TTC549 (cell line): Measurements from ENCODE around the gene TNFRSF9.
"Not testable (repeated sequence)": the region's sequence is repeated elsewhere in the genome, so short reads cannot be mapped to it uniquely, and the experiment has no call there.

Source experiments
- FAIRE-seq: peaks from 2 replicates; lab custom pipeline; 2012; peaks lifted over from hg19 to GRCh38; lab: Jason Lieb, UNC

The TNFRSF9 gene

GRCh38 chr1:7960867-7961215, 20.2 kb upstream of the TNFRSF9 start:
- FAIRE-seq, result no peak

GRCh38 chr1:7960165-7960564, 19.5 kb upstream of the TNFRSF9 start:
- FAIRE-seq, result no peak

GRCh38 chr1:7956218-7957032, 15.8 kb upstream of the TNFRSF9 start:
- no peak for FAIRE-seq

- FAIRE-seq, result no peak
Observed at GRCh38 chr1:7954683-7955082, 14.0 kb upstream of the TNFRSF9 start.

GRCh38 chr1:7953850-7954609, 13.4 kb upstream of the TNFRSF9 start:
- FAIRE-seq, result no peak

GRCh38 chr1:7952791-7953190, 12.2 kb upstream of the TNFRSF9 start:
- FAIRE-seq, result not testable (repeated sequence)

GRCh38 chr1:7948960-7949359, 8.3 kb upstream of the TNFRSF9 start:
- FAIRE-seq, result no peak

- no peak for FAIRE-seq
Observed at GRCh38 chr1:7943251-7943650, 2.6 kb upstream of the TNFRSF9 start.

GRCh38 chr1:7942214-7942921, 1.7 kb upstream of the TNFRSF9 start:
- FAIRE-seq, result no peak

GRCh38 chr1:7941437-7941793, 776 bp upstream of the TNFRSF9 start:
- FAIRE-seq, result no peak

GRCh38 chr1:7940034-7940433, 605 bp downstream of the TNFRSF9 start:
- FAIRE-seq, result no peak

- no peak for FAIRE-seq
Observed at GRCh38 chr1:7938070-7938469, 2.6 kb downstream of the TNFRSF9 start.

- FAIRE-seq, result no peak
Observed at GRCh38 chr1:7932524-7933138, 8.0 kb downstream of the TNFRSF9 start.

- no peak for FAIRE-seq
Observed at GRCh38 chr1:7931446-7931812, 9.2 kb downstream of the TNFRSF9 start.

GRCh38 chr1:7930645-7931445, 9.8 kb downstream of the TNFRSF9 start:
- FAIRE-seq, result no peak

- FAIRE-seq, result no peak
Observed at GRCh38 chr1:7929637-7930036, 11.0 kb downstream of the TNFRSF9 start.

GRCh38 chr1:7928247-7928646, 12.4 kb downstream of the TNFRSF9 start:
- no peak for FAIRE-seq

GRCh38 chr1:7927061-7927460, 13.6 kb downstream of the TNFRSF9 start:
- FAIRE-seq, result not testable (repeated sequence)

- no peak for FAIRE-seq
Observed at GRCh38 chr1:7922301-7922700, 18.3 kb downstream of the TNFRSF9 start.

GRCh38 chr1:7921796-7922195, 18.8 kb downstream of the TNFRSF9 start:
- no peak for FAIRE-seq

- FAIRE-seq, result no peak
Observed at GRCh38 chr1:7919880-7920279, 20.8 kb downstream of the TNFRSF9 start.

GRCh38 chr1:7917971-7918370, 22.7 kb downstream of the TNFRSF9 start:
- FAIRE-seq, result not testable (repeated sequence)
